Activated CD4-positive, alpha-beta T cell treated with anti-CD3 and anti-CD28 coated beads for 1 hour (primary cell): ENCODE data around the gene CNTNAP5.

Source experiments
- DNase-seq: peaks from one replicate; pipeline ENCODE4 v3.0.0-alpha.2; 2020

CNTNAP5 gene

GRCh38 chr2:124489686-124490085 is 464.6 kb downstream of the CNTNAP5 start:
- no peak for DNase-seq

GRCh38 chr2:124501575-124502152 is 476.6 kb downstream of the CNTNAP5 start:
- no peak for DNase-seq

GRCh38 chr2:124514236-124514635 is 489.1 kb downstream of the CNTNAP5 start:
- DNase-seq = no peak

- DNase-seq = no peak
Measured at GRCh38 chr2:124520953-124521352, 495.9 kb downstream of the CNTNAP5 start.

GRCh38 chr2:124523096-124523495 is 498.0 kb downstream of the CNTNAP5 start:
- DNase-seq = no peak

GRCh38 chr2:124524155-124524915 is 499.2 kb downstream of the CNTNAP5 start:
- no peak for DNase-seq

- no peak for DNase-seq
Measured at GRCh38 chr2:124526221-124526620, 501.1 kb downstream of the CNTNAP5 start.

GRCh38 chr2:124530203-124530602 is 505.1 kb downstream of the CNTNAP5 start:
- DNase-seq = no peak

GRCh38 chr2:124533226-124533954 is 508.3 kb downstream of the CNTNAP5 start:
- no peak for DNase-seq

- DNase-seq = no peak
Measured at GRCh38 chr2:124534028-124534427, 508.9 kb downstream of the CNTNAP5 start.

GRCh38 chr2:124535816-124536215 is 510.7 kb downstream of the CNTNAP5 start:
- no peak for DNase-seq

GRCh38 chr2:124536591-124536990 is 511.5 kb downstream of the CNTNAP5 start:
- no peak for DNase-seq

GRCh38 chr2:124538549-124538948 is 513.5 kb downstream of the CNTNAP5 start:
- no peak for DNase-seq

GRCh38 chr2:124540805-124541204 is 515.7 kb downstream of the CNTNAP5 start:
- no peak for DNase-seq

- no peak for DNase-seq
Measured at GRCh38 chr2:124542932-124543640, 518.0 kb downstream of the CNTNAP5 start.

GRCh38 chr2:124547700-124548099 is 522.6 kb downstream of the CNTNAP5 start:
- DNase-seq = no peak

GRCh38 chr2:124558277-124558905 is 533.3 kb downstream of the CNTNAP5 start:
- DNase-seq = no peak

GRCh38 chr2:124559236-124559635 is 534.1 kb downstream of the CNTNAP5 start:
- no peak for DNase-seq

GRCh38 chr2:124560592-124561112 is 535.6 kb downstream of the CNTNAP5 start:
- DNase-seq = no peak

GRCh38 chr2:124561486-124561885 is 536.4 kb downstream of the CNTNAP5 start:
- no peak for DNase-seq

- no peak for DNase-seq
Measured at GRCh38 chr2:124563426-124563825, 538.3 kb downstream of the CNTNAP5 start.

GRCh38 chr2:124566518-124566970 is 541.5 kb downstream of the CNTNAP5 start:
- DNase-seq = no peak
